ENCODE results near the gene TRIM46. TPM values are rescaled to one million over a fixed set of nuclear protein-coding genes. Genes with fewer than 3 reads are reported as not detected.

Gene TRIM46
- total and polyA plus RNA-seq, 2 of the 13 experiments (the other 11 are each of a cell fraction or from before 2014, with no cell fraction given) = 0.04 to 0.09 TPM

DNA sequence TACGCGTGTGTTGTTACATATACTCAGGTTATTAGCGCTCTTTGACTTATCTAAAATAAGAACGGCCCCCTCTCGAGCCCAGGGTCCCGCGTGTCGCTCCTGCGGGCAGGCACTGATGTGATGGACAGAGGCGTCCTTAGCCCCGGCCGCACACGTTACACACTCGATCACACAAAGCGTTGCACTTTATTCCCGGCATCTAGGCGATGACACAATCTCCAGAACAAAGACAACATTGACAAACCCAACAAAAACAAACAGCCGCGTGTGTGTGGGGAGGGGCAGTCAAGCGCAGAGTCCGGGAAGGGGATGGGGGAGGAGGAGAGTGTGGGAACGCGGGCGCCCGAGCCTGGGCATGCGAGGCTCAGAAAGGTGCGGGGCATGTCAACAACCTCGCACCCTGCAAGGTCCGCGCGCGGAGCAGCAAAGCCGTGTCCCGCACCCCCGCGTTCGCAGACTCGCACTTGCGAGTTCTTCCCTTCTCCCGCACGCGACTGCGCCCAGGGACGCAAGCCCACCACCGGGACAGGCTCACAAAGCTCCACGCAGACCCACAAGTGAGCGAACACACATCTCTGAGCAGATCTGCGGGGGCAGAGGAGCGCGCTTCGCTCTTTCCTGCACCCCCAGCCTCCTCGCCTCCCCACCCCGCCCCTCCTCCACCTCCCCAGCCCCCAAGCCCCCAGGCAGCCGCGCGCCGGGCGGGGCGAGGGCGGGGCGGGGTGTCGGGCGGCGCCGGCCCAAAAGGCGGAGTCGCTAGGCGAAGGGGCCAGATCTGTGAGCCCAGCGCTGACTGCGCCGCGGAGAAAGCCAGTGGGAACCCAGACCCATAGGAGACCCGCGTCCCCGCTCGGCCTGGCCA is 46.3 kb upstream of the TRIM46 start, which contains the start of gene EFNA1 (continued):
- peak; percentile 39; the same call in 1 of the 2 replicates for TF ChIP-seq NFKB2 (CRISPR knock-in tag; IDR thresholded peaks at IDR 0.05; ENCODE audit: borderline replicate concordance)
- TF ChIP-seq KLF13 (CRISPR knock-in tag; IDR thresholded peaks at IDR 0.05) = no peak
- TF ChIP-seq HOXA9 (CRISPR knock-in tag; IDR thresholded peaks at IDR 0.05; ENCODE audit: borderline replicate concordance) = peak; percentile 95
- TF ChIP-seq KDM1A (CRISPR knock-in tag; IDR thresholded peaks at IDR 0.05) = 0 out of 2 replicates have a peak, but pooled peaks have one; percentile 58
- TF ChIP-seq, protein P1, sequence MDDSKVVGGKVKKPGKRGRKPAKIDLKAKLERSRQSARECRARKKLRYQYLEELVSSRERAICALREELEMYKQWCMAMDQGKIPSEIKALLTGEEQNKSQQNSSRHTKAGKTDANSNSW (CRISPR knock-in tag; IDR thresholded peaks at IDR 0.05; ENCODE audit: borderline replicate concordance) = peak; percentile 90; the same call in 1 of the 2 replicates
- TF ChIP-seq ELF3 (CRISPR knock-in tag; IDR thresholded peaks at IDR 0.05) = peak; percentile 43; the same call in 1 of the 2 replicates
- no peak for TF ChIP-seq TCF7L2 (IDR thresholded peaks at IDR 0.05; ENCODE audit: low read depth, low read length)
- TF ChIP-seq FIP1L1 (IDR thresholded peaks at IDR 0.05; ENCODE audit: borderline replicate concordance, insufficient read depth, low read depth, low read length) = no peak
- peak; percentile 43; the same call in 1 of the 2 replicates for TF ChIP-seq ZNF230 (CRISPR knock-in tag; IDR thresholded peaks at IDR 0.05)
- TF ChIP-seq, protein P2, sequence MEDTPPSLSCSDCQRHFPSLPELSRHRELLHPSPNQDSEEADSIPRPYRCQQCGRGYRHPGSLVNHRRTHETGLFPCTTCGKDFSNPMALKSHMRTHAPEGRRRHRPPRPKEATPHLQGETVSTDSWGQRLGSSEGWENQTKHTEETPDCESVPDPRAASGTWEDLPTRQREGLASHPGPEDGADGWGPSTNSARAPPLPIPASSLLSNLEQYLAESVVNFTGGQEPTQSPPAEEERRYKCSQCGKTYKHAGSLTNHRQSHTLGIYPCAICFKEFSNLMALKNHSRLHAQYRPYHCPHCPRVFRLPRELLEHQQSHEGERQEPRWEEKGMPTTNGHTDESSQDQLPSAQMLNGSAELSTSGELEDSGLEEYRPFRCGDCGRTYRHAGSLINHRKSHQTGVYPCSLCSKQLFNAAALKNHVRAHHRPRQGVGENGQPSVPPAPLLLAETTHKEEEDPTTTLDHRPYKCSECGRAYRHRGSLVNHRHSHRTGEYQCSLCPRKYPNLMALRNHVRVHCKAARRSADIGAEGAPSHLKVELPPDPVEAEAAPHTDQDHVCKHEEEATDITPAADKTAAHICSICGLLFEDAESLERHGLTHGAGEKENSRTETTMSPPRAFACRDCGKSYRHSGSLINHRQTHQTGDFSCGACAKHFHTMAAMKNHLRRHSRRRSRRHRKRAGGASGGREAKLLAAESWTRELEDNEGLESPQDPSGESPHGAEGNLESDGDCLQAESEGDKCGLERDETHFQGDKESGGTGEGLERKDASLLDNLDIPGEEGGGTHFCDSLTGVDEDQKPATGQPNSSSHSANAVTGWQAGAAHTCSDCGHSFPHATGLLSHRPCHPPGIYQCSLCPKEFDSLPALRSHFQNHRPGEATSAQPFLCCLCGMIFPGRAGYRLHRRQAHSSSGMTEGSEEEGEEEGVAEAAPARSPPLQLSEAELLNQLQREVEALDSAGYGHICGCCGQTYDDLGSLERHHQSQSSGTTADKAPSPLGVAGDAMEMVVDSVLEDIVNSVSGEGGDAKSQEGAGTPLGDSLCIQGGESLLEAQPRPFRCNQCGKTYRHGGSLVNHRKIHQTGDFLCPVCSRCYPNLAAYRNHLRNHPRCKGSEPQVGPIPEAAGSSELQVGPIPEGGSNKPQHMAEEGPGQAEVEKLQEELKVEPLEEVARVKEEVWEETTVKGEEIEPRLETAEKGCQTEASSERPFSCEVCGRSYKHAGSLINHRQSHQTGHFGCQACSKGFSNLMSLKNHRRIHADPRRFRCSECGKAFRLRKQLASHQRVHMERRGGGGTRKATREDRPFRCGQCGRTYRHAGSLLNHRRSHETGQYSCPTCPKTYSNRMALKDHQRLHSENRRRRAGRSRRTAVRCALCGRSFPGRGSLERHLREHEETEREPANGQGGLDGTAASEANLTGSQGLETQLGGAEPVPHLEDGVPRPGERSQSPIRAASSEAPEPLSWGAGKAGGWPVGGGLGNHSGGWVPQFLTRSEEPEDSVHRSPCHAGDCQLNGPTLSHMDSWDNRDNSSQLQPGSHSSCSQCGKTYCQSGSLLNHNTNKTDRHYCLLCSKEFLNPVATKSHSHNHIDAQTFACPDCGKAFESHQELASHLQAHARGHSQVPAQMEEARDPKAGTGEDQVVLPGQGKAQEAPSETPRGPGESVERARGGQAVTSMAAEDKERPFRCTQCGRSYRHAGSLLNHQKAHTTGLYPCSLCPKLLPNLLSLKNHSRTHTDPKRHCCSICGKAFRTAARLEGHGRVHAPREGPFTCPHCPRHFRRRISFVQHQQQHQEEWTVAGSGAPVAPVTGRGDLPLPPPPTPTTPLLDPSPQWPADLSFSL (CRISPR knock-in tag; IDR thresholded peaks at IDR 0.05) = peak; percentile 97
- TF ChIP-seq BORCS8-MEF2B (CRISPR knock-in tag; IDR thresholded peaks at IDR 0.05) = peak; percentile 58
- no peak for TF ChIP-seq ZNF224 (CRISPR knock-in tag; IDR thresholded peaks at IDR 0.05)
- no peak for TF ChIP-seq MBD4 (IDR thresholded peaks at IDR 0.05; ENCODE audit: borderline replicate concordance, low read length)
- TF ChIP-seq, protein P3, sequence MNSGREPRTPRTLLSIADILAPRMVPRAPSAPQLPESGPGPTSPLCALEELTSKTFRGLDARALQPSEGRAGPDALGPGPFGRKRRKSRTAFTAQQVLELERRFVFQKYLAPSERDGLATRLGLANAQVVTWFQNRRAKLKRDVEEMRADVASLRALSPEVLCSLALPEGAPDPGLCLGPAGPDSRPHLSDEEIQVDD (CRISPR knock-in tag; IDR thresholded peaks at IDR 0.05; ENCODE audit: borderline replicate concordance) = no peak; the same call in 1 of the 2 replicates
- TF ChIP-seq ZNF562 (CRISPR knock-in tag; IDR thresholded peaks at IDR 0.05; ENCODE audit: borderline replicate concordance) = no peak
- peak; percentile 95 for TF ChIP-seq FOXA1 (IDR thresholded peaks at IDR 0.05)
- TF ChIP-seq FOXA1 (CRISPR knock-in tag; IDR thresholded peaks at IDR 0.05) = peak; percentile 98
- TF ChIP-seq, protein P4, sequence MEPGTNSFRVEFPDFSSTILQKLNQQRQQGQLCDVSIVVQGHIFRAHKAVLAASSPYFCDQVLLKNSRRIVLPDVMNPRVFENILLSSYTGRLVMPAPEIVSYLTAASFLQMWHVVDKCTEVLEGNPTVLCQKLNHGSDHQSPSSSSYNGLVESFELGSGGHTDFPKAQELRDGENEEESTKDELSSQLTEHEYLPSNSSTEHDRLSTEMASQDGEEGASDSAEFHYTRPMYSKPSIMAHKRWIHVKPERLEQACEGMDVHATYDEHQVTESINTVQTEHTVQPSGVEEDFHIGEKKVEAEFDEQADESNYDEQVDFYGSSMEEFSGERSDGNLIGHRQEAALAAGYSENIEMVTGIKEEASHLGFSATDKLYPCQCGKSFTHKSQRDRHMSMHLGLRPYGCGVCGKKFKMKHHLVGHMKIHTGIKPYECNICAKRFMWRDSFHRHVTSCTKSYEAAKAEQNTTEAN (CRISPR knock-in tag; conservative IDR thresholded peaks at IDR 0.05) = peak; percentile 100
- TF ChIP-seq ATM (IDR thresholded peaks at IDR 0.05; ENCODE audit: borderline replicate concordance) = no peak
